Right cardiac atrium (tissue), 5 donors: ENCODE results near the gene DAAM2. TPM values are rescaled to one million over a fixed set of nuclear protein-coding genes. Genes with fewer than 3 reads are reported as not detected.

Source experiments
- ATAC-seq, 2 donors: fragments of 200-7000 bp; cut with Tn5 transposase; one replicate each; pipeline versions ENCODE4 v1.8.0 to v1.9.1; 2020; ENCODE audit warnings: moderate library complexity in 2 of 2, mild to moderate bottlenecking in 1 of 2
- DNase-seq, 3 donors: peaks; one replicate each; pipeline ENCODE4 v3.0.0-alpha.2; 2020
- H3K27ac ChIP-seq: one replicate; pipeline ENCODE4 v1.5.1; 2013; ENCODE audit warnings: mild to moderate bottlenecking, low read length, control low read depth, moderate library complexity
- H3K27me3 ChIP-seq: one replicate; pipeline ENCODE4 v1.6.1; 2013; ENCODE audit not compliant: control insufficient read depth, insufficient read depth
- H3K4me1 ChIP-seq: one replicate; pipeline ENCODE4 v1.6.1; 2013; ENCODE audit warnings: low read length; ENCODE audit not compliant: control insufficient read depth, insufficient read depth
- H3K4me3 ChIP-seq: one replicate; pipeline ENCODE4 v1.5.1; 2013; ENCODE audit warnings: low read length, control low read depth
- H3K9me3 ChIP-seq: one replicate; pipeline ENCODE4 v1.6.1; 2013; ENCODE audit warnings: low read length; ENCODE audit not compliant: control insufficient read depth
- WGBS: extraction: QIAGEN DNeasy Blood & Tissue Kit; methylation state at CpG from one replicate; pipeline ENCODE4 v1.1.7; 2013; 5-methylcytosine and 5-hydroxymethylcytosine counted together
- intact Hi-C, 4 donors: fragments of 100-400 bp; cut with DNase I; formaldehyde crosslinking; loops; one replicate each; pipeline versions ENCODE4 v1.11.0 to v1.14.0; 2022 to 2023
- polyA plus RNA-seq: library from polyadenylated mRNA; stranded (reverse); fragments of 200-250 nt; gene quantifications from one replicate; pipeline ENCODE4 v1.2.3, GENCODE V29; 2013
- total RNA-seq, 4 donors: library from RNA; stranded (reverse); fragmentation: NEBNext Ultra II Directional; extraction: Animal tissue kit (Norgen Biotek cat#: 25700); gene quantifications; one replicate each; pipeline ENCODE4 v1.2.1, GENCODE V29; 2021
- donor health status: healthy with polysubstance abuse.
- donor health status: DM: no; HTN: yes; CAD: no.
- donor health status: DM: no; HTN: no; CAD: no.
- donor health status: DM: no; HTN: yes; CAD: no; lungs with severe emphysema.
- donor health status: DM: yes; HTN: yes; CAD: no.

DAAM2 gene
- total and polyA plus RNA-seq, 5 donors: 7.2 to 11.5 (median 9.9) TPM

GRCh38 chr6:39804466-39805065, 12.4 kb downstream of the DAAM2 start:
- ATAC-seq (no peak), DNase-seq (no peak)
- Histone ChIP-seq H3K9me3 (no peaks in the 10 kb centered on the region), H3K4me3 (no peak overlapping the region), H3K27me3 (no peaks in the 10 kb centered on the region), H3K27ac (no peak overlapping the region), H3K4me1 (peaks cover 21% of the 10 kb centered on the region)
- 85% methylated on average over 5 of the region's 5 CpGs for WGBS
- intact Hi-C loops: no loop called here

GRCh38 chr6:39806278-39806677, 14.1 kb downstream of the DAAM2 start:
- H3K27ac ChIP-seq: no peak overlapping the region
- no peak overlapping the region for H3K4me3 ChIP-seq
- intact Hi-C loops: no loop called here
- whole genome bisulfite sequencing: 80% methylated on average over 1 of the region's 1 CpG
- DNase-seq (no peak), ATAC-seq (no peak)
- H3K9me3 ChIP-seq: no peaks in the 10 kb centered on the region
- peaks cover 19% of the 10 kb centered on the region for H3K4me1 ChIP-seq
- no peaks in the 10 kb centered on the region for H3K27me3 ChIP-seq

- H3K27ac ChIP-seq: no peak overlapping the region
- WGBS: 80% methylated on average over 3 of the region's 3 CpGs
- H3K4me1 ChIP-seq: peaks cover 17% of the 10 kb centered on the region
- H3K4me3 ChIP-seq: no peak overlapping the region
- no peak for ATAC-seq
- no peak for DNase-seq
- H3K27me3 ChIP-seq: no peaks in the 10 kb centered on the region
- no peaks in the 10 kb centered on the region for H3K9me3 ChIP-seq
- intact Hi-C loops: no loop called here
Measured at GRCh38 chr6:39808346-39808745, 16.2 kb downstream of the DAAM2 start.

- intact Hi-C loops: no loop called here
- Histone ChIP-seq H3K9me3 (no peaks in the 10 kb centered on the region), H3K4me3 (no peak overlapping the region), H3K27ac (no peak overlapping the region), H3K4me1 (peaks cover 15% of the 10 kb centered on the region), H3K27me3 (no peaks in the 10 kb centered on the region)
- ATAC-seq: peak in 1 of 2 donors; percentile 38
- peak in 1 of 3 donors; percentile 14 for DNase-seq
- WGBS: 45% methylated on average over 5 of the region's 5 CpGs
Measured at GRCh38 chr6:39808964-39809363, 16.8 kb downstream of the DAAM2 start.

GRCh38 chr6:39811835-39812345, 19.7 kb downstream of the DAAM2 start:
- no peak for ATAC-seq
- Histone ChIP-seq H3K27me3 (no peaks in the 10 kb centered on the region), H3K27ac (no peak overlapping the region), H3K4me1 (peaks cover 12% of the 10 kb centered on the region), H3K4me3 (no peak overlapping the region), H3K9me3 (no peaks in the 10 kb centered on the region)
- 73% methylated on average over 3 of the region's 3 CpGs for WGBS
- intact Hi-C loops: no loop called here
- DNase-seq: no peak

GRCh38 chr6:39812496-39812852, 20.3 kb downstream of the DAAM2 start:
- Histone ChIP-seq H3K27ac (no peak overlapping the region), H3K9me3 (no peaks in the 10 kb centered on the region), H3K27me3 (no peaks in the 10 kb centered on the region), H3K4me1 (peaks cover 12% of the 10 kb centered on the region), H3K4me3 (no peak overlapping the region)
- peak; percentile 22 to 74 for ATAC-seq
- WGBS: 68% methylated on average over 2 of the region's 2 CpGs
- intact Hi-C loops: no loop called here
- peak in 1 of 3 donors; percentile 2 for DNase-seq

- H3K27me3 ChIP-seq: no peaks in the 10 kb centered on the region
- no peaks in the 10 kb centered on the region for H3K9me3 ChIP-seq
- no peak overlapping the region for H3K27ac ChIP-seq
- intact Hi-C loops: no loop called here
- H3K4me3 ChIP-seq: no peak overlapping the region
- DNase-seq (peak in 2 of 3 donors; percentile 38 to 58), ATAC-seq (peak; percentile 34 to 63)
- WGBS: 28% methylated on average over 9 of the region's 9 CpGs
- peaks cover 12% of the 10 kb centered on the region for H3K4me1 ChIP-seq
Measured at GRCh38 chr6:39812853-39813533, 20.8 kb downstream of the DAAM2 start.

- WGBS: 86% methylated on average over 4 of the region's 4 CpGs
- Histone ChIP-seq H3K27ac (no peak overlapping the region), H3K4me3 (no peak overlapping the region), H3K4me1 (peaks cover 11% of the 10 kb centered on the region), H3K27me3 (no peaks in the 10 kb centered on the region), H3K9me3 (no peaks in the 10 kb centered on the region)
- intact Hi-C loops: no loop called here
- DNase-seq (no peak), ATAC-seq (no peak)
Measured at GRCh38 chr6:39814236-39814635, 22.1 kb downstream of the DAAM2 start.

- intact Hi-C loops: no loop called here
- WGBS: 87% methylated on average over 3 of the region's 3 CpGs
- peaks cover 10% of the 10 kb centered on the region for H3K4me1 ChIP-seq
- no peak overlapping the region for H3K27ac ChIP-seq
- DNase-seq (no peak), ATAC-seq (no peak)
- no peak overlapping the region for H3K4me3 ChIP-seq
- no peaks in the 10 kb centered on the region for H3K9me3 ChIP-seq
- H3K27me3 ChIP-seq: no peaks in the 10 kb centered on the region
Measured at GRCh38 chr6:39815356-39815755, 23.2 kb downstream of the DAAM2 start.

- DNase-seq (peak in 1 of 3 donors; percentile 21), ATAC-seq (no peak)
- Histone ChIP-seq H3K27me3 (no peaks in the 10 kb centered on the region), H3K4me1 (peaks cover 7% of the 10 kb centered on the region), H3K27ac (no peak overlapping the region), H3K4me3 (no peak overlapping the region), H3K9me3 (no peaks in the 10 kb centered on the region)
- 69% methylated on average over 7 of the region's 7 CpGs for WGBS
- intact Hi-C loops: no loop called here
Measured at GRCh38 chr6:39816747-39817146, 24.6 kb downstream of the DAAM2 start.

GRCh38 chr6:39818695-39819094, 26.5 kb downstream of the DAAM2 start:
- Histone ChIP-seq H3K27me3 (no peaks in the 10 kb centered on the region), H3K9me3 (no peaks in the 10 kb centered on the region), H3K27ac (peak overlapping the region; percentile 82), H3K4me1 (peaks cover 8% of the 10 kb centered on the region), H3K4me3 (no peak overlapping the region)
- DNase-seq (peak in 1 of 3 donors; percentile 47), ATAC-seq (peak in 1 of 2 donors; percentile 16)
- intact Hi-C loops: no loop called here
- WGBS: 66% methylated on average over 2 of the region's 2 CpGs
